Panc1 (cell line): Measurements from ENCODE around the gene ERRFI1. TPM values are rescaled to one million over a fixed set of nuclear protein-coding genes. Genes with fewer than 3 reads are reported as not detected.

ENCODE experiments used
- ATAC-seq: fragments of 200-7000 bp; cut with Tn5 transposase; 2 replicates; pipeline ENCODE4 v1.9.1; 2020; ENCODE audit warnings: mild to moderate bottlenecking, moderate library complexity
- BruUV-seq: library from RNA; stranded (reverse); fragments of 400-500 nt; replicated peaks from 2 replicates; lab custom pipeline; 2021; lab: Mats Ljungman, UMichigan
- CTCF ChIA-PET: fragments of 300-600 bp; sonication (Branson Sonifier 250); formaldehyde crosslinking; loops from one replicate; lab custom pipeline; 2022; ENCODE audit warnings: antibody characterized with exemption; lab: Charles Lee
- POLR2A ChIA-PET: fragments of 300-600 bp; sonication (Branson Sonifier 250); formaldehyde crosslinking; loops from one replicate; lab custom pipeline; 2022; ENCODE audit warnings: antibody characterized with exemption; lab: Charles Lee
- DNase-seq: peaks from one replicate; pipeline ENCODE4 v3.0.0-alpha.2; 2010; ENCODE audit warnings: low read depth, low spot score
- H3K27ac ChIP-seq: 2 replicates; pipeline ENCODE4 v1.5.1; 2011; ENCODE audit warnings: mild to moderate bottlenecking, low read length, inconsistent platforms
- H3K27me3 ChIP-seq: fragments of 200-500 bp; sonication (Bioruptor generic); 2 replicates; pipeline ENCODE4 v1.6.0; 2014; ENCODE audit warnings: low read length, inconsistent platforms; ENCODE audit not compliant: control insufficient read depth, insufficient read depth
- H3K36me3 ChIP-seq: fragments of 200-500 bp; sonication (Bioruptor generic); 2 replicates; pipeline ENCODE4 v1.5.1; 2014; ENCODE audit warnings: inconsistent platforms, mild to moderate bottlenecking, low read length, moderate library complexity; ENCODE audit not compliant: control insufficient read depth, insufficient read depth
- H3K4me1 ChIP-seq: 2 replicates; pipeline ENCODE4 v1.5.1; 2011; ENCODE audit warnings: inconsistent platforms, mild to moderate bottlenecking, low read length, moderate library complexity; ENCODE audit not compliant: control insufficient read depth, insufficient read depth
- H3K4me3 ChIP-seq, 2 experiments: 2 replicates each; pipeline ENCODE4 v1.5.1; 2011 to 2012; ENCODE audit warnings: low read depth in 2 of 2, low read length in 2 of 2, mild to moderate bottlenecking in 2 of 2, inconsistent platforms in 1 of 2, moderate library complexity in 1 of 2
- H3K9me3 ChIP-seq: fragments of 200-500 bp; sonication (Bioruptor generic); 2 replicates; pipeline ENCODE4 v1.5.1; 2014; ENCODE audit warnings: low read depth, mild to moderate bottlenecking, inconsistent platforms, low read length, moderate library complexity; ENCODE audit not compliant: control insufficient read depth, insufficient read depth
- POLR2AphosphoS5 ChIP-seq: IDR thresholded peaks from 2 replicates; pipeline ENCODE4 v1.6.1; 2012; ENCODE audit warnings: mild to moderate bottlenecking, low read depth, low read length, moderate library complexity
- REST ChIP-seq, 2 experiments: IDR thresholded peaks; 2 replicates each; pipeline ENCODE4 v1.6.1; 2011 to 2012; ENCODE audit warnings: low read depth in 2 of 2, control low read depth in 1 of 2, low read length in 1 of 2, mild to moderate bottlenecking in 1 of 2, moderate library complexity in 1 of 2; ENCODE audit not compliant: insufficient read depth in 1 of 2
- SIN3A ChIP-seq: IDR thresholded peaks from 2 replicates; pipeline ENCODE4 v1.6.1; 2012; ENCODE audit warnings: low read depth, mild to moderate bottlenecking, low read length, moderate library complexity, borderline replicate concordance; ENCODE audit not compliant: insufficient read depth
- TCF7L2 ChIP-seq: IDR thresholded peaks from 2 replicates; pipeline ENCODE4 v1.6.1; 2011; ENCODE audit warnings: mild to moderate bottlenecking, low read depth, low read length, inconsistent platforms
- in situ Hi-C: cut with HindIII; loops from 2 replicates; pipeline ENCODE4 v1.10.0; 2016; ENCODE audit warnings: low sequenced_read_pairs, low pct_unique_long_range_greater_than_20kb
- intact Hi-C: fragments of 100-400 bp; cut with micrococcal nuclease; formaldehyde crosslinking; loops from one replicate; pipeline ENCODE4 v1.10.0; 2022; ENCODE audit not compliant: unreplicated experiment
- total RNA-seq: library from RNA; stranded (reverse); gene quantifications from one replicate; pipeline ENCODE4 v1.2.1, GENCODE V29; 2021; ENCODE audit not compliant: unreplicated experiment
- TF ChIP-seq, protein P1 (sequence below): fragments of 450-650 bp; IDR thresholded peaks from 2 replicates; pipeline ENCODE4 v1.5.1; 2017; ENCODE audit warnings: mild to moderate bottlenecking

The ERRFI1 gene
- total RNA-seq, 1 experiment from 2014 or later, result 299 TPM

GRCh38 chr1:8018492-8019228 is 7.4 kb downstream of the ERRFI1 start:
- peak; percentile 11; the same call in 1 of the 2 replicates for ATAC-seq
- in situ Hi-C loops, result no loop called here
- TF ChIP-seq, protein P1, sequence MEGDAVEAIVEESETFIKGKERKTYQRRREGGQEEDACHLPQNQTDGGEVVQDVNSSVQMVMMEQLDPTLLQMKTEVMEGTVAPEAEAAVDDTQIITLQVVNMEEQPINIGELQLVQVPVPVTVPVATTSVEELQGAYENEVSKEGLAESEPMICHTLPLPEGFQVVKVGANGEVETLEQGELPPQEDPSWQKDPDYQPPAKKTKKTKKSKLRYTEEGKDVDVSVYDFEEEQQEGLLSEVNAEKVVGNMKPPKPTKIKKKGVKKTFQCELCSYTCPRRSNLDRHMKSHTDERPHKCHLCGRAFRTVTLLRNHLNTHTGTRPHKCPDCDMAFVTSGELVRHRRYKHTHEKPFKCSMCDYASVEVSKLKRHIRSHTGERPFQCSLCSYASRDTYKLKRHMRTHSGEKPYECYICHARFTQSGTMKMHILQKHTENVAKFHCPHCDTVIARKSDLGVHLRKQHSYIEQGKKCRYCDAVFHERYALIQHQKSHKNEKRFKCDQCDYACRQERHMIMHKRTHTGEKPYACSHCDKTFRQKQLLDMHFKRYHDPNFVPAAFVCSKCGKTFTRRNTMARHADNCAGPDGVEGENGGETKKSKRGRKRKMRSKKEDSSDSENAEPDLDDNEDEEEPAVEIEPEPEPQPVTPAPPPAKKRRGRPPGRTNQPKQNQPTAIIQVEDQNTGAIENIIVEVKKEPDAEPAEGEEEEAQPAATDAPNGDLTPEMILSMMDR, result no peak
- TF ChIP-seq POLR2AphosphoS5, result peak; percentile 79
- ChIA-PET POLR2A (interaction anchor here (0.6 to 1.0 kb wide), 6 partner anchors 13 to 993 kb away, joined by 3 to 12 read pairs (median 4); no protein-coding TSS in a partner anchor), CTCF (interaction anchor here (0.6 to 1.5 kb wide), 2 partner anchors 186 to 296 kb away, joined by 4 read pairs; no protein-coding TSS in a partner anchor)
- Histone ChIP-seq H3K4me1 (peaks cover 71% of the 10 kb centered on the region), H3K9me3 (no peaks in the 10 kb centered on the region), H3K4me3 (peak overlapping the region; percentile 75 to 99), H3K36me3 (peaks cover 49% of the 10 kb centered on the region), H3K27ac (peak overlapping the region; percentile 99), H3K27me3 (no peaks in the 10 kb centered on the region)
- intact Hi-C loops, result no loop called here
- BruUV-seq, result no TSS peak
- no peak for DNase-seq

GRCh38 chr1:8017495-8018197 is 8.5 kb downstream of the ERRFI1 start:
- Histone ChIP-seq H3K27ac (peak overlapping the region; percentile 99), H3K27me3 (no peaks in the 10 kb centered on the region), H3K9me3 (no peaks in the 10 kb centered on the region), H3K4me3 (peak overlapping the region; percentile 45 to 99), H3K36me3 (peaks cover 57% of the 10 kb centered on the region), H3K4me1 (peaks cover 81% of the 10 kb centered on the region)
- POLR2A ChIA-PET, result interaction anchor here (0.5 to 0.7 kb wide), 7 partner anchors 14 to 664 kb away, joined by 3 to 8 read pairs (median 5); no protein-coding TSS in a partner anchor
- ATAC-seq (no peak), DNase-seq (no peak)
- CTCF ChIA-PET, result no interaction called here
- intact Hi-C loops (no loop called here), in situ Hi-C loops (no loop called here)
- TF ChIP-seq POLR2AphosphoS5 (peak; percentile 70; the same call in 1 of the 2 replicates), REST (IDR thresholded peaks at IDR 0.05; ENCODE audit: insufficient read depth in 1 of 2, low read depth in 2 of 2, low read length in 1 of 2) (no peak)
- BruUV-seq, result no TSS peak

- ATAC-seq (no peak), DNase-seq (no peak)
- no peak for TF ChIP-seq SIN3A
- no peak for TF ChIP-seq TCF7L2
- TF ChIP-seq, protein P1, result no peak
- no peak for TF ChIP-seq POLR2AphosphoS5
- TF ChIP-seq REST (IDR thresholded peaks at IDR 0.05; ENCODE audit: insufficient read depth in 1 of 2, low read depth in 2 of 2, low read length in 1 of 2), result no peak
- H3K4me3 ChIP-seq, result peak overlapping the region; percentile 45 to 99
- no peaks in the 10 kb centered on the region for H3K27me3 ChIP-seq
- CTCF ChIA-PET, result interaction anchor here (0.6 kb wide), 1 partner anchor 13 kb away, joined by 5 read pairs; no protein-coding TSS in a partner anchor
- in situ Hi-C loops, result no loop called here
- intact Hi-C loops, result no loop called here
- BruUV-seq, result no TSS peak
- peak overlapping the region; percentile 99 for H3K27ac ChIP-seq
- H3K9me3 ChIP-seq, result no peaks in the 10 kb centered on the region
- H3K4me1 ChIP-seq, result peaks cover 85% of the 10 kb centered on the region
- POLR2A ChIA-PET, result interaction anchor here (0.5 to 0.7 kb wide), 14 partner anchors 11 to 882 kb away, joined by 3 to 11 read pairs (median 5); partner anchors contain the start of gene SLC45A1
- peaks cover 58% of the 10 kb centered on the region for H3K36me3 ChIP-seq
Observed at GRCh38 chr1:8016895-8017241, 9.2 kb downstream of the ERRFI1 start.
